Airway epithelial cell (primary cell): ENCODE data around the gene AGAP9. TPM values are rescaled to one million over a fixed set of nuclear protein-coding genes. Genes with fewer than 3 reads are reported as not detected.

Experiments
- total RNA-seq: library from RNA; depleted of rRNA; stranded (reverse); fragments of >200 nt; gene quantifications from 2 replicates; pipeline ENCODE4 v1.2.3, GENCODE V29; 2015

Gene AGAP9
- 0.09 and 1.2 TPM in 2 replicates for total RNA-seq

DNA sequence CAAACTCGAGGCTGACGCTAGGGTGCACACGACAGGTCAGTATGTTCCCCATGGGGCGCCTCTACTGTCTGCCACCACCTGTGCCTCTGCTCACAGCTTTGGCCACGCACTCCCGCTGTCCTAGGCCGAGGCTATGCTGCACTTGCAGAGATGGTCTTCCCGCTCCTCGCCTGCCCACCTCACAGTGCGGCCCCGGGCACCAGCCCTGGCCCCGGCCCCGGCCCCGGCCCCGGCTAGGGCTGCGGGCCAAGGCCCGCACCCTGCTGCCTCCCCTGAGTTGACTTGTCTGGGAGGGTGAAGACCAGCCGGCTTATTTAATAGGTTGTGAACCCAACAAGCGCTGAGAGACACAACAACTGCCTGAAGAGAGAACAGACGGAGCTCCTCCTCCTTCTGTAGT lies at the start of gene AGAP9:
AGAP9 (minus strand) TSS at position 164 of the 400 bp plus-strand sequence; CDS start at position 52, 112 bp downstream.

DNA sequence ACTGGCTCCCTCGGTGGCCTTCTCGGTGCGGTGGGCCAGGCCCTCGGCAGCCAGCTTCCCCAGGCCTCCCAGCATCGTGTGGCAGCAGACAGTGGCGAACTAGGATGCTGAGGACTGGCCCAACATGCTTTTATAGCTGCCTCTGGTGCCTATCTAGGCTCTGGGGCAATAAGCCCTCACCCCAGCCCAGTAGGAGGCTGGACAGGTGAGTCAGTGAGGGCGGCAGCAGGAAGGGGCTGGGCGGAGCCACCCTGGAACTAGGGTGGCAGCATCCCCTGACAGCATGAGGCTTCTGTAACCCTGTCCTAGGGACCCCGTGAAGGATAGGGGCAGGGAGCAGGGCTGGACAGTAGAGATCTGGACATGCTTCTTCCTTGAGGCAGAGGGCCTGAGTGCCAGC lies 31.8 kb downstream of the AGAP9 start, which contains the start of gene FAM25G:
FAM25G (minus strand) TSS at position 101 of the 400 bp plus-strand sequence; CDS start at position 75, 26 bp downstream.

GRCh38 chr10:47483923-47484322 lies 39.5 kb downstream of the AGAP9 start, which contains the start of gene ANXA8:
Gene ANXA8 (minus strand): TSS chr10:47484115. CDS start chr10:47483933, 182 bp downstream.

Other genes with a start within 250 kb of the AGAP9 start
- gene GDF10, start 223.4 kb downstream of the AGAP9 start, total RNA-seq = not detected in 2 replicates
- gene GDF2, start 201.2 kb downstream of the AGAP9 start, total RNA-seq = not detected in 2 replicates
- gene RBP3, start 175.3 kb downstream of the AGAP9 start, total RNA-seq = not detected in 2 replicates
- 2.3 TPM in 2 replicates for gene ZNF488, start 139.3 kb downstream of the AGAP9 start, total RNA-seq
- 189 and 221 TPM in 2 replicates for gene ANXA8, start 39.5 kb downstream of the AGAP9 start, total RNA-seq
- 5.3 and 29.8 TPM in 2 replicates for gene FAM25G, start 31.9 kb downstream of the AGAP9 start, total RNA-seq
- under 0.01 TPM in 1 of 2 replicates, not detected in the other for gene SYT15B, start 240.0 kb upstream of the AGAP9 start, total RNA-seq